Osteocyte (in vitro differentiated cells): ENCODE data around the gene CPTP. TPM values are rescaled to one million over a fixed set of nuclear protein-coding genes. Genes with fewer than 3 reads are reported as not detected.
A peak's percentile ranks its signal among the peaks of the same experiment; 100 is the strongest.

ENCODE experiments used
- DNase-seq: peaks from one replicate; pipeline ENCODE4 v3.0.0; 2021; ENCODE audit warnings: mixed read lengths; ENCODE audit not compliant: unreplicated experiment; ENCODE audit errors: extremely low spot score
- H3K27ac Mint-ChIP-seq: one replicate; pipeline ENCODE4 v1.8.0; 2021; ENCODE audit warnings: mild to moderate bottlenecking, mixed read lengths; ENCODE audit not compliant: unreplicated experiment
- H3K27me3 Mint-ChIP-seq: one replicate; pipeline ENCODE4 v1.8.0; 2021; ENCODE audit warnings: mixed read lengths; ENCODE audit not compliant: unreplicated experiment
- H3K36me3 Mint-ChIP-seq: one replicate; pipeline ENCODE4 v1.8.0; 2021; ENCODE audit warnings: mixed read lengths; ENCODE audit not compliant: unreplicated experiment
- H3K4me1 Mint-ChIP-seq: one replicate; pipeline ENCODE4 v1.8.0; 2021; ENCODE audit warnings: mixed read lengths; ENCODE audit not compliant: unreplicated experiment
- H3K4me3 Mint-ChIP-seq: one replicate; pipeline ENCODE4 v1.8.0; 2021; ENCODE audit warnings: mild to moderate bottlenecking, moderate library complexity, mixed read lengths; ENCODE audit not compliant: unreplicated experiment
- H3K9me3 Mint-ChIP-seq: one replicate; pipeline ENCODE4 v1.8.0; 2021; ENCODE audit warnings: mixed read lengths; ENCODE audit not compliant: unreplicated experiment
- CTCF ChIP-seq: fragments of 200-600 bp; sonication (generic); IDR thresholded peaks from 2 replicates; pipeline ENCODE4 v1.5.0; 2021; ENCODE audit warnings: antibody characterized with exemption, mild to moderate bottlenecking, moderate library complexity
- total RNA-seq: library from RNA; stranded (reverse); gene quantifications from 2 replicates; pipeline ENCODE4 v1.2.1, GENCODE V29; 2021

The CPTP gene
- total RNA-seq, 1 donor from 2014 or later, result 23.5 TPM

GRCh38 chr1:1305300-1306069, 19.1 kb upstream of the CPTP start:
- H3K27ac Mint-ChIP-seq, result peak overlapping the region; percentile 82
- H3K27me3 Mint-ChIP-seq, result no peaks in the 10 kb centered on the region
- DNase-seq, result no peak
- peak; percentile 10 for TF ChIP-seq CTCF
- H3K36me3 Mint-ChIP-seq, result no peaks in the 10 kb centered on the region
- H3K9me3 Mint-ChIP-seq, result no peaks in the 10 kb centered on the region
- peak overlapping the region; percentile 75 for H3K4me3 Mint-ChIP-seq
- H3K4me1 Mint-ChIP-seq, result peaks cover 35% of the 10 kb centered on the region

- no peaks in the 10 kb centered on the region for H3K27me3 Mint-ChIP-seq
- no peak for DNase-seq
- H3K4me1 Mint-ChIP-seq, result peaks cover 35% of the 10 kb centered on the region
- peak overlapping the region; percentile 75 for H3K4me3 Mint-ChIP-seq
- peak overlapping the region; percentile 82 for H3K27ac Mint-ChIP-seq
- peak; percentile 28 for TF ChIP-seq CTCF
- H3K9me3 Mint-ChIP-seq, result no peaks in the 10 kb centered on the region
- peaks cover 2% of the 10 kb centered on the region for H3K36me3 Mint-ChIP-seq
Observed at GRCh38 chr1:1306070-1306660, 18.4 kb upstream of the CPTP start.

DNA sequence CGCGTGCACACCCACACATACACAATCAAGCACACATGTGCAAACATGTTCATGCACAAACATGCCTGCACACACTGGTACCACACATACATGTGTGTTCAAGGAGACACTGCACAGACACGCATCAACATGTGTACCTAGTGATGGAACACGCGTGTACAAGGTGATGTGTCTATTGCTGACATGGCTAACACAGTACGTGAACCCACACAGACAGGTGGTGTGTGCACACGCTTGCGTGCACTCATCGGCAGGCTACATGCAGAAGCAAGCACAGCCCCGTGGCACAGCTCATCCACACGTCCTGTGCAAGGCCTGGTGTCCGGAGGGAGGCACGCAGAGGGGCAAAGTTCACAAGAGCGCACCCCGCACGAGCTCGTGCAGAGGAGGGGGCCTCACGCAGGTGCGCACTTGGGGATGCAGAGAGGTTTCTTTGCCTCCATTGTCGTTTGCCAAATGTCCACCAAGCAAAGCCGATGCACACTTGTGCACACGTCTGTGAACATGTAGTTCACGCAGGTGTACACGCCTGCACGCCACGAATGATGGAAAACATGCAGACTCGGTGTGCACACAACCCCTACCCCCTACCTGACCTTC, 17.8 kb upstream of the CPTP start:
- Mint-ChIP-seq H3K4me1 (peaks cover 35% of the 10 kb centered on the region), H3K27ac (peak overlapping the region; percentile 82), H3K27me3 (no peaks in the 10 kb centered on the region), H3K9me3 (no peaks in the 10 kb centered on the region), H3K36me3 (peaks cover 2% of the 10 kb centered on the region), H3K4me3 (peak overlapping the region; percentile 75)
- TF ChIP-seq CTCF, result no peak
- DNase-seq, result no peak

DNA sequence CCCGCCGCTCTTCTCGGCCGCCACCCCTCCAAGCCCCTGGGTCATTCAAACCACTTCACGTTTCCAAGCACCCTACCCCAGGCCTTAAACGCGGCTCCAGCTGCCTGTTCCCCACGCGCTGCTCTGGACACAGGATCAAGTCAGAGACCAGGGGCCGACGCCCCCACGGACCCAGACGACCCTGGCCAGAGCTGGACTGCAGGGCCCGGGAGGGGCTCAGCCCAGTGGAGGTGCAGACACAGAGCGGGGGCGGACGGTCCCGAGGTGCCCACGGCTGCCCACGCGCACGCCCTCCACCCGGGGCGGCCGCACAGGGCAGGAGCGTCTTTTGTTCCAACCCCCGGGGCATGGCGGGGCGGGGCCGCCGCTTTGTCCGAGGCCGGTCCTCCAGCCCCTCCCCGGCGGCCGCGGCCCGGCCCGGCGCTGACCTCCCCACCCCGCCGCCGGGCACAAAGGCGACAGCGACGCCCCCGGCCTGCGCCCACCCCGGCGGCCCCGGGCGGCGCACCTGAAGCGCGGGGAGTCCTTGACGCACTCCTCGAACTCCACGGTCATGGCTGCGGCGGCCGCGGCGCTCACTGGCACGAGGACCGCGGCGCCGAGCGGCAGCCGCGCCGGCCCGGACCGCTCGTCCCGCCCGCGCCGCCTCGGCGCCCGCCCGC, 17.2 kb upstream of the CPTP start:
- peaks cover 2% of the 10 kb centered on the region for H3K36me3 Mint-ChIP-seq
- no peak overlapping the region for H3K27ac Mint-ChIP-seq
- H3K4me1 Mint-ChIP-seq, result peaks cover 35% of the 10 kb centered on the region
- no peaks in the 10 kb centered on the region for H3K27me3 Mint-ChIP-seq
- H3K9me3 Mint-ChIP-seq, result no peaks in the 10 kb centered on the region
- DNase-seq, result no peak
- peak overlapping the region; percentile 75 for H3K4me3 Mint-ChIP-seq
- TF ChIP-seq CTCF, result no peak
